IMR-90 (cell line): ENCODE data around the gene FBRSL1. TPM values are rescaled to one million over a fixed set of nuclear protein-coding genes. Genes with fewer than 3 reads are reported as not detected.
A peak's percentile ranks its signal among the peaks of the same experiment; 100 is the strongest.

Experiments
- ATAC-seq: fragments of 200-7000 bp; cut with Tn5 transposase; 2 replicates; pipeline ENCODE4 v1.9.1; 2020; ENCODE audit warnings: low read depth, mild to moderate bottlenecking, moderate library complexity
- BruUV-seq: library from RNA; stranded (reverse); fragments of 400-500 nt; replicated peaks from 2 replicates; lab custom pipeline; 2021; lab: Mats Ljungman, UMichigan
- CTCF ChIA-PET: fragments of 300-600 bp; formaldehyde crosslinking; extraction: SDS; loops from one replicate; lab custom pipeline; 2021; ENCODE audit warnings: antibody characterized with exemption; lab: Yijun Ruan, JAX
- POLR2A ChIA-PET: fragments of 300-600 bp; sonication (Branson Sonifier 250); formaldehyde crosslinking; loops from one replicate; lab custom pipeline; 2022; ENCODE audit warnings: antibody characterized with exemption; ENCODE audit not compliant: unreplicated experiment; lab: Charles Lee
- DNase-seq: peaks from one replicate; pipeline ENCODE4 v3.0.0; 2013
- H2AFZ ChIP-seq: replicated peaks from 2 replicates; pipeline ENCODE3; 2013; ENCODE audit warnings: low read length, mild to moderate bottlenecking; ENCODE audit not compliant: poor library complexity
- H2AK5ac ChIP-seq: 2 replicates; pipeline ENCODE4 v1.6.1; 2013; ENCODE audit warnings: low read depth, low read length, inconsistent platforms
- H2AK9ac ChIP-seq: replicated peaks from 2 replicates; pipeline ENCODE3; 2013; ENCODE audit warnings: mild to moderate bottlenecking, low read depth, low read length, moderate library complexity; ENCODE audit not compliant: poor library complexity
- H2BK120ac ChIP-seq: 2 replicates; pipeline ENCODE4 v1.6.1; 2013; ENCODE audit warnings: low read depth, low read length, inconsistent platforms
- H2BK15ac ChIP-seq: 3 replicates; pipeline ENCODE4 v1.6.1; 2013; ENCODE audit warnings: low read depth, low read length, inconsistent platforms
- H2BK20ac ChIP-seq: 2 replicates; pipeline ENCODE4 v1.6.1; 2013; ENCODE audit warnings: low read depth, mild to moderate bottlenecking, inconsistent platforms, low read length, moderate library complexity
- H2BK5ac ChIP-seq: 2 replicates; pipeline ENCODE4 v1.6.1; 2013; ENCODE audit warnings: mild to moderate bottlenecking, low read depth, low read length, inconsistent platforms; ENCODE audit not compliant: poor library complexity, severe bottlenecking
- H3K14ac ChIP-seq: replicated peaks from 2 replicates; pipeline ENCODE4 v1.6.1; 2013; ENCODE audit warnings: low read depth, low read length, inconsistent platforms
- H3K18ac ChIP-seq: 2 replicates; pipeline ENCODE4 v1.6.1; 2013; ENCODE audit warnings: low read depth, low read length, control low read depth
- H3K23ac ChIP-seq: 2 replicates; pipeline ENCODE4 v1.6.1; 2013; ENCODE audit warnings: low read depth, low read length, inconsistent platforms
- H3K27ac ChIP-seq: 2 replicates; pipeline ENCODE4 v1.5.1; 2013; ENCODE audit warnings: mild to moderate bottlenecking, control low read depth, low read length; ENCODE audit not compliant: insufficient read depth
- H3K27me3 ChIP-seq: 2 replicates; pipeline ENCODE4 v1.6.1; 2013; ENCODE audit warnings: low read length; ENCODE audit not compliant: control insufficient read depth, insufficient read depth
- H3K36me3 ChIP-seq: 2 replicates; pipeline ENCODE4 v1.6.1; 2013; ENCODE audit warnings: low read length, mixed read lengths; ENCODE audit not compliant: control insufficient read depth, insufficient read depth
- H3K4ac ChIP-seq: 2 replicates; pipeline ENCODE4 v1.6.1; 2013; ENCODE audit warnings: low read depth, low read length, inconsistent platforms
- H3K4me1 ChIP-seq: 2 replicates; pipeline ENCODE4 v1.6.1; 2013; ENCODE audit warnings: low read length, mixed read lengths; ENCODE audit not compliant: control insufficient read depth, insufficient read depth
- H3K4me2 ChIP-seq: 2 replicates; pipeline ENCODE4 v1.6.1; 2013; ENCODE audit warnings: low read depth, mild to moderate bottlenecking, control low read depth, low read length, moderate library complexity
- H3K4me3 ChIP-seq: 2 replicates; pipeline ENCODE4 v1.5.1; 2013; ENCODE audit warnings: low read depth, mild to moderate bottlenecking, control low read depth, low read length, moderate library complexity; ENCODE audit not compliant: insufficient read depth
- H3K56ac ChIP-seq: 2 replicates; pipeline ENCODE4 v1.6.1; 2013; ENCODE audit warnings: low read length, inconsistent platforms; ENCODE audit not compliant: insufficient read depth; ENCODE audit errors: extremely low read depth
- H3K79me1 ChIP-seq, 2 experiments: 2 replicates each; pipeline ENCODE4 v1.6.1; 2013; ENCODE audit warnings: low read length in 2 of 2, inconsistent platforms in 1 of 2, low read depth in 1 of 2
- H3K9ac ChIP-seq: 2 replicates; pipeline ENCODE4 v1.6.1; 2013; ENCODE audit warnings: low read depth, low read length, control low read depth
- H3K9me1 ChIP-seq: 2 replicates; pipeline ENCODE4 v1.6.1; 2013; ENCODE audit warnings: low read length, inconsistent platforms; ENCODE audit not compliant: insufficient read depth
- H3K9me3 ChIP-seq: 2 replicates; pipeline ENCODE4 v1.6.1; 2013; ENCODE audit warnings: low read length; ENCODE audit not compliant: control insufficient read depth, insufficient read depth
- H4K20me1 ChIP-seq: 2 replicates; pipeline ENCODE4 v1.6.1; 2013; ENCODE audit warnings: low read length, inconsistent platforms; ENCODE audit not compliant: insufficient read depth
- H4K5ac ChIP-seq: 2 replicates; pipeline ENCODE4 v1.6.1; 2013; ENCODE audit warnings: mild to moderate bottlenecking, low read depth, low read length, control low read depth
- H4K8ac ChIP-seq, 2 experiments: 2 replicates each; pipeline ENCODE4 v1.6.1; 2013; ENCODE audit warnings: low read depth in 2 of 2, low read length in 2 of 2, control low read depth in 1 of 2, inconsistent platforms in 1 of 2
- H4K91ac ChIP-seq: 2 replicates; pipeline ENCODE4 v1.6.1; 2013; ENCODE audit warnings: low read depth, low read length, inconsistent platforms; ENCODE audit not compliant: insufficient read depth
- BHLHE40 ChIP-seq: fragments of 150-350 bp; IDR thresholded peaks from 2 replicates; pipeline ENCODE4 v1.6.1; 2016; ENCODE audit warnings: mild to moderate bottlenecking, low read depth, low read length
- CHD1 ChIP-seq: IDR thresholded peaks from 2 replicates; pipeline ENCODE4 v1.6.1; 2012; ENCODE audit warnings: low read depth, low read length, improper control_type of control experiment
- MXI1 ChIP-seq: IDR thresholded peaks from 2 replicates; pipeline ENCODE4 v1.6.1; 2012; ENCODE audit warnings: low read depth, mild to moderate bottlenecking, low read length, moderate library complexity, borderline replicate concordance
- POLR2A ChIP-seq: IDR thresholded peaks from 2 replicates; pipeline ENCODE4 v1.6.1; 2012; ENCODE audit warnings: mild to moderate bottlenecking, low read depth, low read length
- RAD21 ChIP-seq: IDR thresholded peaks from 2 replicates; pipeline ENCODE4 v1.6.1; 2012; ENCODE audit warnings: low read length, improper control_type of control experiment
- RCOR1 ChIP-seq: IDR thresholded peaks from 2 replicates; pipeline ENCODE4 v1.6.1; 2012; ENCODE audit warnings: mild to moderate bottlenecking, low read length, improper control_type of control experiment; ENCODE audit not compliant: insufficient replicate concordance
- RFX5 ChIP-seq: IDR thresholded peaks from 2 replicates; pipeline ENCODE4 v1.8.0; 2012; ENCODE audit warnings: low read depth, mild to moderate bottlenecking, low read length, moderate library complexity
- SMC3 ChIP-seq: fragments of 150-350 bp; IDR thresholded peaks from 2 replicates; pipeline ENCODE4 v1.6.1; 2016; ENCODE audit warnings: low read depth, mild to moderate bottlenecking, antibody characterized with exemption, low read length, moderate library complexity
- WGBS, 2 experiments: methylation state at CpG; one replicate each; pipeline versions ENCODE4 v1.1.5 to v1.1.7; 2013; ENCODE audit warnings: missing lambda C conversion rate in 2 of 2; ENCODE audit not compliant: insufficient read length in 1 of 2; ENCODE audit errors: extremely low coverage in 2 of 2; 5-methylcytosine and 5-hydroxymethylcytosine counted together
- dilution Hi-C: fragments of 300-500 bp; cut with HindIII; formaldehyde crosslinking; loops from one replicate; pipeline ENCODE4 v1.14.3; 2018; ENCODE audit warnings: low sequenced_read_pairs; ENCODE audit not compliant: unreplicated experiment
- in situ Hi-C: fragments of 300-500 bp; cut with MboI; formaldehyde crosslinking; loops from 3 replicates; pipeline ENCODE4 v1.14.3; 2019; ENCODE audit warnings: low sequenced_read_pairs, inconsistent platforms, mixed read lengths
- intact Hi-C: fragments of 100-400 bp; cut with micrococcal nuclease; formaldehyde crosslinking; loops from 2 replicates; pipeline ENCODE4 v1.10.0; 2022
- polyA plus RNA-seq, 3 experiments: library from polyadenylated mRNA; depleted of rRNA; stranded (reverse); fragments of >200 nt; gene quantifications; 2 replicates each; pipeline ENCODE4 v1.2.3, GENCODE V29; 2012; ENCODE audit warnings: low replicate concordance in 1 of 3
- total RNA-seq: library from RNA; depleted of rRNA; stranded (reverse); fragments of >200 nt; gene quantifications from 2 replicates; pipeline ENCODE4 v1.2.3, GENCODE V29; 2012
- TF ChIP-seq, protein P1 (sequence below): conservative IDR thresholded peaks from 2 replicates; pipeline ENCODE4 v1.5.1; 2012; ENCODE audit warnings: mild to moderate bottlenecking, low read depth, low read length, improper control_type of control experiment

FBRSL1 gene
- total and polyA plus RNA-seq, 2 of the 4 experiments (the other 2 are of a cell fraction) = 0.36 to 10.8 TPM

- TF ChIP-seq BHLHE40 (no peak), RAD21 (no peak), RCOR1 (no peak), RFX5 (no peak), MXI1 (no peak), POLR2A (no peak), CHD1 (no peak), SMC3 (no peak)
- TF ChIP-seq, protein P1, sequence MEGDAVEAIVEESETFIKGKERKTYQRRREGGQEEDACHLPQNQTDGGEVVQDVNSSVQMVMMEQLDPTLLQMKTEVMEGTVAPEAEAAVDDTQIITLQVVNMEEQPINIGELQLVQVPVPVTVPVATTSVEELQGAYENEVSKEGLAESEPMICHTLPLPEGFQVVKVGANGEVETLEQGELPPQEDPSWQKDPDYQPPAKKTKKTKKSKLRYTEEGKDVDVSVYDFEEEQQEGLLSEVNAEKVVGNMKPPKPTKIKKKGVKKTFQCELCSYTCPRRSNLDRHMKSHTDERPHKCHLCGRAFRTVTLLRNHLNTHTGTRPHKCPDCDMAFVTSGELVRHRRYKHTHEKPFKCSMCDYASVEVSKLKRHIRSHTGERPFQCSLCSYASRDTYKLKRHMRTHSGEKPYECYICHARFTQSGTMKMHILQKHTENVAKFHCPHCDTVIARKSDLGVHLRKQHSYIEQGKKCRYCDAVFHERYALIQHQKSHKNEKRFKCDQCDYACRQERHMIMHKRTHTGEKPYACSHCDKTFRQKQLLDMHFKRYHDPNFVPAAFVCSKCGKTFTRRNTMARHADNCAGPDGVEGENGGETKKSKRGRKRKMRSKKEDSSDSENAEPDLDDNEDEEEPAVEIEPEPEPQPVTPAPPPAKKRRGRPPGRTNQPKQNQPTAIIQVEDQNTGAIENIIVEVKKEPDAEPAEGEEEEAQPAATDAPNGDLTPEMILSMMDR = no peak
- ChIA-PET CTCF (no interaction called here), POLR2A (no interaction called here)
- intact Hi-C loops (no loop called here), in situ Hi-C loops (no loop called here), dilution Hi-C loops (no loop called here)
- Histone ChIP-seq H3K27me3 (peaks cover 31% of the 10 kb centered on the region), H3K27ac (no peak overlapping the region), H3K56ac (no peak overlapping the region), H4K8ac (no peak overlapping the region), H3K23ac (no peak overlapping the region), H3K14ac (no peak overlapping the region), H2BK15ac (no peak overlapping the region), H3K9me1 (peaks cover 4% of the 10 kb centered on the region; the same call in 1 of the 2 replicates), H3K4me1 (no peaks in the 10 kb centered on the region), H4K91ac (no peak overlapping the region), H3K36me3 (no peaks in the 10 kb centered on the region), H3K79me1 (no peaks in the 10 kb centered on the region), H4K5ac (no peak overlapping the region), H2BK5ac (no peak overlapping the region), H2AK9ac (no peak overlapping the region), H3K4me2 (no peak overlapping the region), H3K4me3 (no peak overlapping the region), H2BK20ac (no peak overlapping the region), H3K9ac (no peak overlapping the region), H3K9me3 (no peaks in the 10 kb centered on the region; the same call in 1 of the 2 replicates), H3K18ac (no peak overlapping the region), H2AK5ac (no peak overlapping the region), H2BK120ac (no peak overlapping the region), H4K20me1 (no peaks in the 10 kb centered on the region), H2AFZ (peak overlapping the region; percentile 51), H3K4ac (no peak overlapping the region)
- 14% methylated on average over 12 of the region's 22 CpGs; no CpG with 5 or more reads in 1 of the 2 experiments for WGBS, 2 experiments
- no peak for DNase-seq
- BruUV-seq = no TSS peak
- ATAC-seq = no peak
These were observed 39.4 kb upstream of the FBRSL1 start for GRCh38 chr12:132450418-132451171.
